ENCODE results near the gene PCDH17.

Gene PCDH17

DNA sequence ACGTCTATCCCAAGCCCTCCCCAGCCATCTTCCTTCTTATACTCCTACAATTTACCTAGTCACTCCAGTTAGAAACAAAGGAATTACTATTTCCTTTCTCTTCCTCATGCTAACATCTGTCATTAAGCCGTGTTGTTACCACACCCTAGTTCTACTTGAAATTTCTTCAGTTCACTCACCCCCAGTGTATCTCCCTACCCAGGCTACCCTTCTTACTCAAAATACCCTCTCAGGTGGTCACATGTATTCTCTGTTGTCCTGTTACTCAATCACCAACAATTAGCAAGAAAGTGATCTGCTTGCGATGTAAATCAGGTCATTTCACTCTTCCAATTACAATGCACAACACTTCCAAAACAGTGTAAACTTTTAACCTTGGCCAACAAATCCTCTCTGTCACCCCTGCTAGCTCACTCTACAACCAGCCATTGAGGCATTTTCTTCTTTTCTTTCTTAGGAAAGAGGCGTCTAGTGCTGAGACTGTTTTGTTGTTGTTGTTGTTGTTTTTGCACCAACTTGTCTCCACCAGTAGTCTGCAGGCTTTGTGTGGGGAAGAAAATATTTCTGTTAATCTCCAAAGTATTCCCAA is 50.7 kb downstream of the PCDH17 start:
- Histone ChIP-seq H3K18ac (ENCODE audit: low read length) (no peak overlapping the region), H2BK5ac (ENCODE audit: low read depth, low read length, poor library complexity) (no peak overlapping the region), H3K9ac (ENCODE audit: low read length) (no peak overlapping the region), H3K4ac (ENCODE audit: low read depth, low read length) (no peak overlapping the region), H3K27ac (ENCODE audit: low read depth, low read length) (no peak overlapping the region), H3K23ac (ENCODE audit: low read length) (no peak overlapping the region), H3K4me1 (ENCODE audit: control insufficient read depth in 1 of 2, insufficient read depth in 2 of 2, low read length in 2 of 2) (no peaks in the 10 kb centered on the region), H2BK120ac (ENCODE audit: insufficient read depth, low read length, poor library complexity) (no peak overlapping the region), H3K14ac (ENCODE audit: low read length) (no peak overlapping the region), H3K79me2 (ENCODE audit: control insufficient read depth, insufficient read depth, low read length, poor library complexity) (no peaks in the 10 kb centered on the region), H2BK12ac (ENCODE audit: low read length) (no peak overlapping the region), H4K8ac (ENCODE audit: low read depth, low read length) (no peak overlapping the region), H4K91ac (ENCODE audit: low read depth, low read length) (no peak overlapping the region), H3K36me3 (ENCODE audit: control insufficient read depth in 1 of 2, insufficient read depth in 2 of 2, low read length in 2 of 2) (no peaks in the 10 kb centered on the region), H3K79me1 (ENCODE audit: low read length) (no peaks in the 10 kb centered on the region), H2AK5ac (ENCODE audit: low read length) (no peak overlapping the region), H3K4me3 (ENCODE audit: low read depth, low read length) (no peak overlapping the region), H3K9me3 (ENCODE audit: insufficient read depth, low read depth, low read length) (no peaks in the 10 kb centered on the region), H3K4me2 (ENCODE audit: low read length) (no peak overlapping the region), H4K12ac (ENCODE audit: low read depth, low read length) (no peak overlapping the region), H3K27me3 (ENCODE audit: insufficient read depth, low read length) (no peaks in the 10 kb centered on the region), H2AFZ (ENCODE audit: insufficient read depth, low read length, poor library complexity) (no peak overlapping the region)
- DNase-seq: no peak
- WGBS (ENCODE audit: extremely low coverage, insufficient coverage, insufficient read length): 100% methylated on average over 1 of the region's 4 CpGs

DNA sequence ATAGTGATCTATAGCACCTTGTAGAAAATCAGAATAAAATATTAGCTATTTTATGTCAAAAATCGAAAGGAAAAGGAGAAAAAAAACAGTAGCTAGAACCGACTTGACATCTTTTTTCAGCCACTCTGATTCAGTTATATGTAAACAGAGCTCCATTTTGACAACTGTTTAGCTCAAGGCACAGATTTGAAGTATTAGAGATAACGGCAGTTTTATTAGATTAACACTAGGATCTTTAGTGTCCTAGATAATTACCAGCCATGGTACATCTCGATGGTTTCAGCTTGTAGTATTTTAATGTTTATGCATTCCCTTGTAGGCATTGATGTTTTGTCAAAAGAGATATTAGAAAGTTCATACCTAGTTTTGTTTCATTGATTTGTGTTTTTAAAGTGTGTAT is 67.3 kb downstream of the PCDH17 start:
- Histone ChIP-seq H3K79me2 (ENCODE audit: control insufficient read depth, insufficient read depth, low read length, poor library complexity) (no peaks in the 10 kb centered on the region), H2BK120ac (ENCODE audit: insufficient read depth, low read length, poor library complexity) (no peak overlapping the region), H3K18ac (ENCODE audit: low read length) (no peak overlapping the region), H3K14ac (ENCODE audit: low read length) (no peak overlapping the region), H4K8ac (ENCODE audit: low read depth, low read length) (no peak overlapping the region), H2BK12ac (ENCODE audit: low read length) (no peak overlapping the region), H2BK5ac (ENCODE audit: low read depth, low read length, poor library complexity) (no peak overlapping the region), H3K4ac (ENCODE audit: low read depth, low read length) (no peak overlapping the region), H3K36me3 (ENCODE audit: control insufficient read depth in 1 of 2, insufficient read depth in 2 of 2, low read length in 2 of 2) (no peaks in the 10 kb centered on the region), H4K91ac (ENCODE audit: low read depth, low read length) (no peak overlapping the region), H3K4me1 (ENCODE audit: control insufficient read depth in 1 of 2, insufficient read depth in 2 of 2, low read length in 2 of 2) (no peaks in the 10 kb centered on the region), H4K12ac (ENCODE audit: low read depth, low read length) (no peak overlapping the region), H3K4me3 (ENCODE audit: low read depth, low read length) (no peak overlapping the region), H2AK5ac (ENCODE audit: low read length) (no peak overlapping the region), H2AFZ (ENCODE audit: insufficient read depth, low read length, poor library complexity) (no peak overlapping the region), H3K9ac (ENCODE audit: low read length) (no peak overlapping the region), H3K79me1 (ENCODE audit: low read length) (no peaks in the 10 kb centered on the region), H3K9me3 (ENCODE audit: insufficient read depth, low read depth, low read length) (no peaks in the 10 kb centered on the region), H3K27ac (ENCODE audit: low read depth, low read length) (no peak overlapping the region), H3K23ac (ENCODE audit: low read length) (no peak overlapping the region), H3K27me3 (ENCODE audit: insufficient read depth, low read length) (no peaks in the 10 kb centered on the region), H3K4me2 (ENCODE audit: low read length) (no peak overlapping the region)
- WGBS (ENCODE audit: extremely low coverage, insufficient coverage, insufficient read length): no CpG with 5 or more reads among the region's 4 CpGs
- no peak for DNase-seq

DNA sequence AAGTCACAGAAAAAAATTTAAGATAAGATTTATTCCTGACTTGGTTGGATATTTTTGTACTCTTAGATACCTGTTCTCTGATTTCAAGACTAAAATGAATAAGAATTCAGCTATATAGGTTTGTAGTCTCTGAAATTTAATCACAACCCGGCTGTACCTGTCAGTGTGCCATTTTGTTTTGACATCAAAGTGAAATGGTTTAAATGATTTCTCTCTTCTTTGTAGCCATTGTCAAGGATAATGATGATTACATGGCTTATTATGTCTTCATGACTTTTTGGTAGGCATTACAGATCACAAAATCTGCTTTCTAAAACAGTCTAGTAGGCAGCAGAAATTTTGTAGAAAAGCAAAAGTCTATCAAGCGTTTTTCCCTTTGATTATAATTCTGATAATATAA is 72.5 kb downstream of the PCDH17 start:
- Histone ChIP-seq H4K12ac (ENCODE audit: low read depth, low read length) (no peak overlapping the region), H3K23ac (ENCODE audit: low read length) (no peak overlapping the region), H3K9ac (ENCODE audit: low read length) (no peak overlapping the region), H3K18ac (ENCODE audit: low read length) (no peak overlapping the region), H3K79me1 (ENCODE audit: low read length) (no peaks in the 10 kb centered on the region), H3K27ac (ENCODE audit: low read depth, low read length) (no peak overlapping the region), H3K4me3 (ENCODE audit: low read depth, low read length) (no peak overlapping the region), H3K4ac (ENCODE audit: low read depth, low read length) (no peak overlapping the region), H3K4me2 (ENCODE audit: low read length) (no peak overlapping the region), H3K14ac (ENCODE audit: low read length) (no peak overlapping the region), H2BK12ac (ENCODE audit: low read length) (no peak overlapping the region), H3K36me3 (ENCODE audit: control insufficient read depth in 1 of 2, insufficient read depth in 2 of 2, low read length in 2 of 2) (no peaks in the 10 kb centered on the region), H4K8ac (ENCODE audit: low read depth, low read length) (no peak overlapping the region), H3K79me2 (ENCODE audit: control insufficient read depth, insufficient read depth, low read length, poor library complexity) (no peaks in the 10 kb centered on the region), H2BK5ac (ENCODE audit: low read depth, low read length, poor library complexity) (no peak overlapping the region), H3K4me1 (ENCODE audit: control insufficient read depth in 1 of 2, insufficient read depth in 2 of 2, low read length in 2 of 2) (no peaks in the 10 kb centered on the region), H2BK120ac (ENCODE audit: insufficient read depth, low read length, poor library complexity) (no peak overlapping the region), H3K27me3 (ENCODE audit: insufficient read depth, low read length) (no peaks in the 10 kb centered on the region), H2AK5ac (ENCODE audit: low read length) (no peak overlapping the region), H4K91ac (ENCODE audit: low read depth, low read length) (no peak overlapping the region), H2AFZ (ENCODE audit: insufficient read depth, low read length, poor library complexity) (no peak overlapping the region), H3K9me3 (ENCODE audit: insufficient read depth, low read depth, low read length) (no peaks in the 10 kb centered on the region)
- WGBS (ENCODE audit: extremely low coverage, insufficient coverage, insufficient read length): no CpG with 5 or more reads among the region's 2 CpGs
- DNase-seq: no peak

DNA sequence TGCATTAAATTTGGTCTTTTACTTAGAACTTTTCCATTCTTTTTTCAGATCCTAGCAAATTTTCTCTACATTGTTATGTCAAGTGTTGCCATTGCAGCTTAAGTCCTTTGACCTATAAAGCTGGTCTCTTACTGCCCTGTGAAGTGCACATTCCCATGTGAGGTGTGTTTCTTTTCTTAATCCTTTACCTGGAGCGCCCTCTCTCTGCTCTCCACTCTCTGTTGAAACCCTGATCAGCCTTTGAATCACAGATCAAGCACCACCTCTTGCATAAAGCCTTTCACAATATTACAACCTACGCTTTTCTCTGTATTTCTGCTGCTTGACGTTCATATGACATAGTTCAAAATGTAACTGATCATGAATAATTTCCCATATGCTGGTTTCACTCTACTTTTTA is 84.8 kb downstream of the PCDH17 start:
- H3K9me3 ChIP-seq (ENCODE audit: insufficient read depth, low read depth, low read length): no peaks in the 10 kb centered on the region
- no peak overlapping the region for H2BK12ac ChIP-seq (ENCODE audit: low read length)
- H2BK120ac ChIP-seq (ENCODE audit: insufficient read depth, low read length, poor library complexity): no peak overlapping the region
- no peak overlapping the region for H3K4ac ChIP-seq (ENCODE audit: low read depth, low read length)
- H2AK5ac ChIP-seq (ENCODE audit: low read length): no peak overlapping the region
- no CpG with 5 or more reads among the region's 3 CpGs for WGBS (ENCODE audit: extremely low coverage, insufficient coverage, insufficient read length)
- no peaks in the 10 kb centered on the region for H3K79me1 ChIP-seq (ENCODE audit: low read length)
- H3K14ac ChIP-seq (ENCODE audit: low read length): no peak overlapping the region
- no peak overlapping the region for H3K4me2 ChIP-seq (ENCODE audit: low read length)
- H3K18ac ChIP-seq (ENCODE audit: low read length): no peak overlapping the region
- no peaks in the 10 kb centered on the region for H3K4me1 ChIP-seq (ENCODE audit: control insufficient read depth in 1 of 2, insufficient read depth in 2 of 2, low read length in 2 of 2)
- no peak overlapping the region for H4K91ac ChIP-seq (ENCODE audit: low read depth, low read length)
- H4K12ac ChIP-seq (ENCODE audit: low read depth, low read length): no peak overlapping the region
- no peak overlapping the region for H3K27ac ChIP-seq (ENCODE audit: low read depth, low read length)
- H3K23ac ChIP-seq (ENCODE audit: low read length): no peak overlapping the region
- H3K36me3 ChIP-seq (ENCODE audit: control insufficient read depth in 1 of 2, insufficient read depth in 2 of 2, low read length in 2 of 2): no peaks in the 10 kb centered on the region
- no peaks in the 10 kb centered on the region for H3K79me2 ChIP-seq (ENCODE audit: control insufficient read depth, insufficient read depth, low read length, poor library complexity)
- no peaks in the 10 kb centered on the region for H3K27me3 ChIP-seq (ENCODE audit: insufficient read depth, low read length)
- no peak overlapping the region for H3K4me3 ChIP-seq (ENCODE audit: low read depth, low read length)
- H2BK5ac ChIP-seq (ENCODE audit: low read depth, low read length, poor library complexity): no peak overlapping the region
- no peak overlapping the region for H4K8ac ChIP-seq (ENCODE audit: low read depth, low read length)
- DNase-seq: peak in 1 of 2 donors; percentile 6
- H2AFZ ChIP-seq (ENCODE audit: insufficient read depth, low read length, poor library complexity): no peak overlapping the region
- H3K9ac ChIP-seq (ENCODE audit: low read length): no peak overlapping the region
